HG03066 (cell line): ENCODE results near the gene MPG.

Experiments used
- ATAC-seq: cut with Tn5 transposase; IDR thresholded peaks from one replicate; pipeline ENCODE4 v1.9.1; 2021; ENCODE audit warnings: low read depth; ENCODE audit not compliant: unreplicated experiment

Gene MPG

DNA sequence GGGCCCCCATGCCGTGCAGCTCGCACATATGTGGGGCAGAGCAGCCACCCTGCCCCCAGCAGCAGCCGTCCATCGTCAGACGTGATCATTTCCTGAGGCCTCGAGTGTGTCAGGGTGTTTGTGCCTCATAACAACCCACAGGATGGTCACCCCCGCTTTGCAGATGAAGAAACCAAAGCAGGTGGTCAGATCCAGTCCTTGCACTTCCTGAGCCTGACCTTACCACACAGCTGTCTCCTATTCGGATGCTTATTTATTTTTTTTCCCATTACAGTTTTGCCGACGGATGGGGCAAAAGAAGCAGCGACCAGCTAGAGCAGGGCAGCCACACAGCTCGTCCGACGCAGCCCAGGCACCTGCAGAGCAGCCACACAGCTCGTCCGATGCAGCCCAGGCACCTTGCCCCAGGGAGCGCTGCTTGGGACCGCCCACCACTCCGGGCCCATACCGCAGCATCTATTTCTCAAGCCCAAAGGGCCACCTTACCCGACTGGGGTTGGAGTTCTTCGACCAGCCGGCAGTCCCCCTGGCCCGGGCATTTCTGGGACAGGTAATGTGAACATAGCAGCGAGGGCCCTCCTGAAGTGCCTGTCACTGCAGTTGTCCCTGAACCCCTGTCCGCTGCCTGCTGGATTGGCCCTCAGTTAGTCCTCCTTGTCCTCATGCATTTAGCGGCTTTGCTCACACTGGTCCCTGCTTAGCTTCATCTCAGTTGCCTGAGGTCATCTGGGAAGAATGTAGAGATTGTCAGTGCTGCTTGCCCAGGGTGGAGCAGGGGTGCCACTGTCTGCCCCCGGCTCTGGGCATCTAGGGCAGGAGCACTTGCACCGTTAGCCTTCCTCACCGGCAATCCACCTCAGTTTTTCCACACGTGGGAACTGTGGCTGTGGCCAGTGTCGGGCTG, 1.4 kb downstream of the MPG start:
- no peak for ATAC-seq

DNA sequence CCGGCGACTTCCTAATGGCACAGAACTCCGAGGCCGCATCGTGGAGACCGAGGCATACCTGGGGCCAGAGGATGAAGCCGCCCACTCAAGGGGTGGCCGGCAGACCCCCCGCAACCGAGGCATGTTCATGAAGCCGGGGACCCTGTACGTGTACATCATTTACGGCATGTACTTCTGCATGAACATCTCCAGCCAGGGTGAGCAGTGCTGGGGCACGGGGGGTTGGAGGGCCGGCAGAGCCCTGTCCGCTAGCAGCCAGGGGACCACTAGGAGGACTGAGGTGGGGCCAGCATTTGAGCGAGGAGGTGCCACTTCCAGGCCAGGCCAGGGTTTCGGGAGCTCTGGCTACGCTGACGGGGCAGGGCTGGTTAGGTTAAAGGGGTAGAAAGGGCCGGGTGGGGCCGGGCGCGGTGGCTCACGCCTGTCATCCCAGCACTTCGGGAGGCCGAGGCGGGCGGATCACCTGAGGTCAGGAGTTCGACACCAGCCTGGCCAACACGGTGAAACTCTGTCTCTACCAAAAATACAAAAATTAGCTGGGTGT, 5.1 kb downstream of the MPG start:
- ATAC-seq: no peak

DNA sequence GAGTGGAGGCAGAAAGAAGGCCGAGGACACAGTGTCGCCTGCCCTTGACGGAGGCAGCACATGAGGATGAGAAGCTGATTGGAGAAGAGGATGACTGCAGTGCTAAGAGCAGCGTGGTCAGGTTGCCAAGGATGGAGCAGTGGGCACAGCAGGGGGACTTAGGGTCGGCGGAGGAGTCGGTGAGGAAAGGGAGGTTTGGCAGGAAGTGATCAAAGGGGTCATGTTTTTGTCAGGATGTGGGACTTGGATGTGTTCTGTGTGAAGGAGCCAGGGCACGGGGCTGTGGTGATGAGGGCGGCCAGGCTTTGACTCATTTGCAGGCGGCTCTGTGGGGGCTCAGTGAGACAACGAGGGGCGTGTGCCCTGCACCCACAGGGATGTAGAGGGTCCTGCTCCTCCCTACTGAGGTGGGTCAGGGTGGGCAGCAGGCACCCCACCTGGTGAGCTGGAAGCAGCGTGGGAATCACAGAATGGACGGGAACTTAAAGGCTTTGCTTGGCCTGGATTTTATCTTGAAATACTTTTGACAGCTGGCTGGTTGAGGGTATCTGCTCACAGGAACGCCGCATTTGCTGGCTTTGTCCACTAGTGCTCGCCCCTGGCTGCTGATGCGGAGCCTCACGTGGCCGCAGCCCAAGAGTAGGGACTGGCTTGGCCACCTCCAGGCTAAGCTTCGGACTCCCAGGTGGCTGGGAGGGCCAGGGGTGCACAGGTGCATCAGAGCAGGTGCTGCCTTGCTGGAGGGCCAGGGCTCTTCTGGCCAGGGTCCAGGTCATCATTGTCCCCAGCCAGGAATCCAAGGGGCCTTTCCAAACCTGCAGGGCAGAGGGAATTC, 6.0 kb downstream of the MPG start:
- ATAC-seq: no peak

DNA sequence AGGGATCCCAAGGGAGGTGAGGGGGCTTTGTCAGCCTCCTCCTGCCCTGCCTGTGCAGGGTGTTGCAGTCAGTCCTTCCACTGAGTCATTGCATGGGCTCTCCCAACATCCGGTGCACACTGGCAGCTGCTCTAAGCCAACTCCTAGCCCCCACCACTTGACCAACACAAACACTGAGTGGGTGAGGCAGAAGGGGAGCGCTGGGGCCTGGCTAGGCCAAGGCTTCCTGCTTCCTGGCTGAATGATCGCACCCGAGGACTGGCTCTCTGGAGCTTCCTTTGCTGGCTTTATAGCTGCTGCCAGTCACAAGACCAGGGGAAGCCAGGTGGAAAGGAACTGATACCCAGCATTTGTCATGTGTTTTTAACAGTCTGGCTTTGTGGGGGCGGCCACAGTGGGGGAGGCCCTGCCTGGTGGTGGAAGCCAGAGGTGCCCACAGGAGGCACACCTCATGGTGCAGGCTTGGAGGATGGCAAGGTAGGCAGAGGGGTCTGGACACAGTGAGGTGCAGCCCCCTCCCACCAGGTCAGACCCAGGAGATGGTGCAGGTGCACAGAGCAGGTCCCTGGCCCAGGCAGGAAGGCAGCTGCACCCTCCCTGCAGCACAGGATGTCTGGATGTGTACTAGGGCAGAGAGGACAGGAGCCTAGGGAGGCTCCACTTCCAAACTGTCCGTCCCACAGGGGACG, 6.8 kb downstream of the MPG start:
- peak; percentile 62 for ATAC-seq

DNA sequence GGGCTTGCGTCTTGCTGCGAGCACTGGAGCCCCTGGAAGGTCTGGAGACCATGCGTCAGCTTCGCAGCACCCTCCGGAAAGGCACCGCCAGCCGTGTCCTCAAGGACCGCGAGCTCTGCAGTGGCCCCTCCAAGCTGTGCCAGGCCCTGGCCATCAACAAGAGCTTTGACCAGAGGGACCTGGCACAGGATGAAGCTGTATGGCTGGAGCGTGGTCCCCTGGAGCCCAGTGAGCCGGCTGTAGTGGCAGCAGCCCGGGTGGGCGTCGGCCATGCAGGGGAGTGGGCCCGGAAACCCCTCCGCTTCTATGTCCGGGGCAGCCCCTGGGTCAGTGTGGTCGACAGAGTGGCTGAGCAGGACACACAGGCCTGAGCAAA, 7.4 kb downstream of the MPG start:
- no peak for ATAC-seq

DNA sequence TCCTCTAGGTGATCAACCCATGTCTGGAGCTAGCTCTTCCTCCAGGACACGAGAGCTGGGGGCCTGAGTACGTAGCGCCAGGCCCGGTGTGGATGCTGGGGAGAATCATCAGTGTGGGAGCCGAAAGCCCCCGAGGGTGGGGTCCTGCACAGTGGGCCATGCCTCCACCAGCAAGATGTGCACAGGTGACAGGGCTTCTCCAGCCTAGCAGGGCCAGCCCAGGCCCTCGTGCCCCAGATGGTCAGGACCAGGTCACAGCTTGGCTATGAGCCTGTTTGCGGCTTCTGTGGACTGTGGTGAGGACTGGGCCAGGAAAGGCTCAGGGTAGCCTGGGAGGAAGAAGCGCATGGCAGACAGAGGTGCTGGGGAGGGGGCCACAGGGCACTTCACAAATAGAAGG, 7.8 kb downstream of the MPG start:
- ATAC-seq: no peak

DNA sequence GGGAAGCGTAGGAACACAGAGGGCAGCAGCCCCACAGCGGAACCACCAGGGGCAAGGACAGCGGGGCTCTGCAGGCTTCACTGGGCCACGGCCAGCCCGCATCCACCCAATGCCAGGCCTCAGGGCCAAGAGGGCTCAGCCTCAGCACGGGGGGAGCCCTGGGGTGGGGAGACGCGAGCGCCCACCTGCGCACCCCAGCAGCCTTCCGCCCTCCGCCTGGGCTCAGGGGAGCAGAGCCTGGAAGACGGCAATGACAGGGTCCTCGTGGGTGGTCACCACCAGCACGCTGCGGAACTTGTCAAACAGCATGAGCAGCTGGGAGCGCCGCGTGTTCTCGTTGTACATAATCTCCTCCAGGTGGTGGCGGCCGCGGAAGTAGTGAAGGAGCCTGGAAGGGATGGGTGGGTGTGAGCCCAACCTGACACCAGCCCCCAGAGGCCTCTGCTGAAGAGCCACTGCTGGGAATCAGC, 8.5 kb downstream of the MPG start:
- no peak for ATAC-seq

DNA sequence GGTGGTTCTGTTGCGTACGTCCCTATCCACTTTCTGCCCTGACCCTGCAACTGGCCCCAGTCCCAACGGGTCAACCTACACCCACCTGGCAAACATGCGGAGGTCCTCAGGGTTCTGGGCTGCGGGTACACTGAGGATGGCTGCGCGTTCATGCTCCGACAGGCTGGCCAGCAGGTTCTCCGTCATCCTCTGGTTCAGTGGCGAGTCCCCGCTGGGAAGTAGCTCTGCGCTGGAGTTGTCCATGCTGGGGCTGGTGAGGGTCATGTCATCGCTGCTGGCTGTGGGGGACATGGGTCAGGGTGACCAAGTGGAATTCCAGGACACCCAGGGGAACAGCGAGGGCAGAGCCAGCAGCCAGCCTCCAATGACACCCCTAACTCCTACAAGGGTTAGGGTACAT, 10.6 kb downstream of the MPG start:
- ATAC-seq: no peak

DNA sequence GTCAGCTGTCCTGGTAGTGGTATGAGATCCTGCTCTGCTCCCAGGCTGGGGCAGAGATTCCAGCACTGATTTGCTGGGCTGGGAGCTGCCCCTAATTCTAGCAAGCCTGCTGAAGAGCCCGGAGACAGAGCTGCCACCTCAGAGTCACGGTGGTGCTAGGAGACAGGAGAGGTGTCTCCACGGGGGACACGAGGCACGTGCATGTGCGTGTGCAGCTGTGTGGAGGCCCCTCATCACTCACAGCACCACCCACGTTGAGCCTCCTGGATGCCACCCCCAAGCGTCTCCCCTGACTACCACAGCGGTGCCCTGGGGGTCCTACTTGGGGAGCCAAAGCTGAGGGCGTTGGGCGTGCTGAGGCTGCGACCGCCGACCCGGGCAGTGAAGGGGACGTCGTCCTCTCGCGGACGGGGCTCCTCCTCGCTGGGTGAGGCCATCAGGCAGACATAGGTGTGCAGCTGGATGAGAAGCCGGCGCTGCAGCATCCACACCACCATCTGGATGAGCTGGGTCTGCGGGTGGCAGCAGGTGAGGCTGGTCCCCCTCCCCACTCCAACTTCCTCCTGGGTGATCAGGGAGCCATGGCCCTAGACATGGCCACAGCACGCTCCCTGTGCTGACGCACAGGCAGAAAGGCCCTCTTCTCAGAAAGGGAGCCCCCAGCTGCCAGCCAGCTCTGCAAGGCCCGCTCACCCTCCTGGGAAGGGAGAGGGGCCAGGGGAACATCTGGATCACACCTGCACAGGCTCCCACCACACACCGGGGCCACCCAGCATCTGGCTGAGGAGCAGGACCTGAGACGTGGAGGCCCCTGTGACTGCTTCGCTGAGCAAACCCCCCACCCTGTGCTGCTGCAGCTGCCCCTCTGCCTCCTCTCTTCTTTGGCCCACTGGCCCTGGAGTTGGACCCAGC, 11.6 kb downstream of the MPG start:
- no peak for ATAC-seq

DNA sequence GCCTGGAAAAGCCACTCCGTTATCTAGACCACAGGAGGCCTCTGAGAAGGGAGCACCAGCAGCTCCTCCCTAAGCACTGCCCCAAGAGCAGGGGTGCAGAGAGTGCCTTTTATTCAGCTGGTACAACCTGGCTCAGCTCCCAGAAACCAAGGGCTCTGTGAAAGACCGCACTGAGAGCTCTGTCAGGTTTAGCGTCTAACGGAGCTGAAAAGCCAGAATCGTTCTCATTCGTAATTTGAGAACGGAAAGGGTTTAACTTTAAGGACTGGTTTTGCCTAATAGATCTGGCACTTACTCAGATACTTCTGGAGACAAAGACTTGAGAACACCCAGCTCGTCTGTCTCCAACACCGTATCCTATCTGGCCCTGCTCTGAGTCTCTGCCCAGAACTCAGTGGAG, 13.5 kb downstream of the MPG start:
- no peak for ATAC-seq

DNA sequence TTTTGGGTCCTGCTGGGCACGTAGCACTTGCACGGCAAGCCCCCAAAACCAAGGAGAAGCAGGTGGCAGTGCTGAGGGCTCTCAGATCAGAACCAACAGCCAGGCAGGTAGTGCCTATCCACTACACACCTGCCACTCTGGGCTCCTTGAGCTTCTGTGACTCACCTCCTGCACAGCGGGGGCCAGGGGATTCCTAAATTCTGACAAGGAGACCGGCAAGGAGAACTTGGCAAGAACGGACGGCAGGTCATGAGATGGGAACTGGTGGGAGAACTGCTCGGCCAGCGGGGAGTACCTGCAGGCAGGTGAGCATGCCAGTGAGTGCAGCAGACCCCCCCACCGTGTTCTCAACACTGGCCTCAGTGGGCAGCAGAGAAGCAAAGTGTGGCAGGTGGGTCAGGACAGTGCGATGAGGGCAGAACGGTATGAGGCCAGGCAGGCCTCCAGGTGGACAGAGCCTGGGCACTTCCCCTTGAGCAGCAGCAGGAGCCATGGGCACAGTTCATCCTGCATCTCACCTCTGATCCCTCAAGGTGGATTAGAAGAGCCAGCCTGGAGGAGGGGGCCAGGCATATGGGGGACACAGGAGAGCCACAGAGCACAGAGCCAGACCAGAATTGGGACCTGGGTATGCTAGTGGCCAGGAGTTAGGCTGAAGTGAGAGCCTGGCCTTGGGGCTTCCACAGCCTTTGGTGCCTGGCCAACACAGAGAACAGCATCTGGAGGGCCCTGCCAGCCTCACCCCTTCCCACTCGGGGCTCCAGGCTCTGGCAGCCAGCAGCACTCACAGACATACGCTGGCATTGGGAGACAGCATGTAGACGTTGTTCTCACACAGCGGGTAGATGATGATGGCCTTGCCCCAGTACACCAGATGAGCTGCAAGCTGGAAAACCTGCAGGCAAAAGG, 14.7 kb downstream of the MPG start:
- no peak for ATAC-seq

DNA sequence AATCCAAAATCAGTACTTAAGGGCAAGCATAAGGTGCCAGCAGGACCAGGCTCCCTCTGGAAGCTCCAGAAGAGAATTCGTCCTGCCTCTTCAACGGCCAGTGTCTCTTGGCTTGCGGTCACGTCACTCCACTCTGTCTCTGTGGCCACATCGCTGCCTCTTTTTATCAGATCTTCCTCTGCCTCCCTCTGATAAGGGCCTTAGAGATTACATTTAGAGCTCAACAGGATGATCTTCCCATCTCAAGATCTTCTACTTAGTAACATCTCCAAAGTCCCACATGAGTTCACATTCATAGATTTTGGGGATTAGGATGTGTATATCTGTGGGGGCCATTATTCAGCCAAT, 16.9 kb downstream of the MPG start:
- no peak for ATAC-seq

DNA sequence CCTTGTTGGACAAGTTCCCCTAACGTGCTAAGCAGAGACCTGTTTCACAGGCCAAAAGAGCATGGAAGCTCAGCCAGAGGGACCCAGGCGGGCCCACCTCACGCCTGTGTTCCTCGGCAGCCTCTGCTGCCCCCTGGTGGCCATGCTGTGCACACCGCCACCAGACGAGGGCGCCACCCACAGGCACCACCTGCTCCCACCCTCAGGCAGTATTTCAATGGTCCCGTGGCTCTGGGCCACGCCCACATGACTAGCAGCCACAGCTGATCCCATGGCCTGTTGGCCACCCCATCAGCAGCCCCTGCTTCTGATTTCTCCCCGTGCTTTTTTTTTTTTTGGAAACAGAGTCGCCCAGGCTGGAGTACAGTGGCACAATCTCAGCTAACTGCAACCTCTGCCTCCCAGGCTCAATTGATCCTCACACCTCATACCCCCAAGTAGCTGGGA, 18.9 kb downstream of the MPG start:
- ATAC-seq: no peak

DNA sequence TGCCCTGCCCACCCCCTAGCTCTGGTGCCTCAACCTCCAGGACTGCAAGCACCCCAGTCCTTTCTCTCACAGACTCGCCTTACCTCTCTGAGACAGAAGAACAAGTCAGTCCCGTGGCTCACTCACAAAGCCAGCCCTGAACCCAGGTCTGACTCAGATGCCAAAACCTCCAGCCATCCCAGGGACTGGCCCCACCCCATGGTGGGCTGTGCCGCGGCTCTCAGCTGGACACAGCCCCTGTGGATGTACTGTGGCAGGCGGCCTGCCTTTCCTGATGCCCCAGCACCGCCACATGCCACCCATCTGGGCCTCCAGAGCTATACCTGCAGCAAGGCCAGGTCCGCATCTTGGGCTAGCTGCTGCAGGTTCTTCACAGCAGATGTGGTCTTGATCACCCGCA, 19.8 kb downstream of the MPG start:
- ATAC-seq: no peak

DNA sequence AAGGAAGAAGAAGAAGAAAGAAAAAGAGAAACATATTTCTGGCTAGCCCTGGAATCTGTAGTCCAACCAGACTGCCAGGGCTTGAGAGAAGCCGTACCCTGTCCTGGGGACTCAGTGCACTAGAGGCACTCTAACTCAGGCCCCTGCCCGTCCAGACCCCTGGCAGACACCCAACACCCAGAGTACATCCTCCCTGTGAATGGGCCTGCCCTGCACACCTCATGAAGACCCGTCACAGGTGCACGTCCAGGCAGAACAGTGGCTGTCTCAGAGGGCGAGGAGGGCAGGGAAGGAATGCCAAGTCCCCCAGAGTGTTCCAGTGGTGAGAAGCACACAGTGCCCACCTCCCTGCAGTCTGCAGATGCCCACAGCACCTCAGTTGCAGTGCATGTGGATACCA, 23.0 kb downstream of the MPG start:
- no peak for ATAC-seq

DNA sequence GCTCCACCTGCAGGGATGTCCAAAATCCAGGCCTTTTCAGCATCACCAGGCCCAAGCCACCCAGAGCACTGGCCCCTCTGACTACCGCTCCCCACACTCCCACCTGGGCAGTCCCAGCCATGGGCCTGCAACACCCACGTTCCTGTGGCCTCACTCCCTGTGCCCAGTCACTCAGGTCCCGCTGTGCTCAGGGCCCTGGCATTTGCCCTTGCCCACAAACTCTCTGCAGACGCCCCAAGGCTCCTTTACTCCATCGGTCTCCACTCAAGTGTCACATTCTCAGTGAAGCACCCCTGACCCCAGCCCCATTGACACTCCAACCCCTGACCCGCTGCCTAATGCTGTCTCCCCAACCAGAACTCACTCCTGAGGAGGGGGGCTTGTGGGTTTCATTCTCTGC, 23.6 kb downstream of the MPG start:
- ATAC-seq: no peak

DNA sequence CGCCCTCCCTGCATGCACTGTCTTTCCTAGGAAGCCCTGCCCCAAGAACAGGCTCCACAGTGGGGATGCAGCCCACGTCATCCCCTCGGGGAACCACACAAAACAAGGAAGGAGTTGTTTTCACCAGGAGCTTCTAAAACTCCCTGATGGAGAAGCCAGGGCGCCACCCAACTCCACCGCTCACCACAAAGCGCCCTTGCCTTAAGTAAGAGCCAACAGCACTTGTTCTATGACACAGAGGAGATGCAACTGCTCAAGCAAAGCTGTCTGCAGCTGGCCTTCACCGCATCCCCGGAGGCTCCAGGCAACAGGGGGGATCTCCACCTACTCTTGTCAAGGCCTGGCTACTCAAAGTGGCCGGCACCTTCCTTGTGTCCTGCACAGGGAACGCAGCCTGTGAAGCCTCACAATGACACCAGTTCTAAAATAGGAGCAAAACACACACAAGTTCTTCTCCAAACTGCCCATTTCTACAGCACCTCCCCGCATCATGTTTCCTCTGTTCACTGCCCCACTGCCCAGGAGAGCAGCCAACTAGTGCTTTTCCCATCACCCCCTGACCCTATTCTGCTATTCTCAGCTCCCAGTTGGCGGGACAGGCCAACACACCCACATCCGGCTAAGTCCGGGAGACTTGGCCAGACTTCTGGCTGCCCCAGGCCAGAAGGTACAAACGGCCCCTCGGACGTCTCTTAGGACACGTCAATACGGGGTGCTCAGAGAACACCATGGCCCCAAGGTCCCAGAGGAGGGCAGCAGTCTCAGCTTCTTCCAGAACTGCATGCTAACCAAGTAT, 24.2 kb downstream of the MPG start:
- ATAC-seq: no peak

DNA sequence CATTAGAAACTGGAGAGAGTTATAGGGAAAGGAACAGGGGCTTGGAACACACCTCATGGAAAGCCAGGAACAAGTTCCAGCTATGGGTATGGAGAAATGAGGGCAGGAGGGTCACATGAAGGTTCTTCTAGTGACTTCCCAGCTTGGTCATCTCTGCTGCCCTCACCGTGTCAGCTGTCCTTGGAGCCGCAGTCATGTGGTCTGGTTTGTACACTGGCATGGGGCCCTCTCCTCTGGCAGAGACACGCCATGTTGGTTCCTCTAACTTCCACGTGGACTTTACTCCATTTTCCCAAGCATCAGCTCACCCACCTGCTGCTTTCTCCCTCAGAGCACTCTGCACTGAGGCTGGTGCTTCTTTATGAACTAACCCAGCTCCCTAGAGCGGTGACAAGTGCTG, 26.3 kb downstream of the MPG start:
- ATAC-seq: no peak
